A673 (cell line): ENCODE data around the gene TOB2. TPM values are rescaled to one million over a fixed set of nuclear protein-coding genes. Genes with fewer than 3 reads are reported as not detected.

Experiments used
- BruUV-seq: library from RNA; stranded (reverse); fragments of 400-500 nt; replicated peaks from 2 replicates; lab custom pipeline; 2021; lab: Mats Ljungman, UMichigan
- CTCF ChIA-PET: fragments of 300-600 bp; sonication (Branson Sonifier 250); formaldehyde crosslinking; loops from one replicate; lab custom pipeline; 2022; ENCODE audit warnings: antibody characterized with exemption; lab: Charles Lee
- POLR2A ChIA-PET: fragments of 300-600 bp; sonication (Branson Sonifier 250); formaldehyde crosslinking; loops from one replicate; lab custom pipeline; 2022; ENCODE audit warnings: antibody characterized with exemption; ENCODE audit not compliant: low non-redundant PET; lab: Charles Lee
- DNase-seq: peaks from one replicate; pipeline ENCODE4 v3.0.0-alpha.2; 2015; ENCODE audit warnings: low spot score
- H3K27ac ChIP-seq: fragments of 200-600 bp; sonication (generic); 2 replicates; pipeline ENCODE4 v1.5.1; 2016; ENCODE audit warnings: mixed run types, low read depth, mild to moderate bottlenecking, mixed read lengths, antibody characterized with exemption, low read length; ENCODE audit not compliant: poor library complexity, severe bottlenecking
- H3K27me3 ChIP-seq: fragments of 200-600 bp; sonication (generic); replicated peaks from 2 replicates; pipeline ENCODE4 v1.6.1; 2017; ENCODE audit warnings: mixed run types, low read depth, mild to moderate bottlenecking, mixed read lengths, antibody characterized with exemption, low read length; ENCODE audit not compliant: insufficient read depth, poor library complexity
- H3K36me3 ChIP-seq: fragments of 200-600 bp; sonication (generic); 2 replicates; pipeline ENCODE4 v1.6.1; 2016; ENCODE audit warnings: mixed run types, mild to moderate bottlenecking, mixed read lengths, antibody characterized with exemption, low read length; ENCODE audit not compliant: insufficient read depth, poor library complexity, severe bottlenecking
- H3K4me1 ChIP-seq: fragments of 200-600 bp; sonication (generic); 2 replicates; pipeline ENCODE4 v1.6.1; 2017; ENCODE audit warnings: mixed run types, mild to moderate bottlenecking, mixed read lengths, antibody characterized with exemption, low read length; ENCODE audit not compliant: insufficient read depth, poor library complexity, severe bottlenecking
- H3K4me3 ChIP-seq: fragments of 200-600 bp; sonication (generic); 2 replicates; pipeline ENCODE4 v1.5.1; 2016; ENCODE audit warnings: low read depth, mixed run types, mild to moderate bottlenecking, mixed read lengths, low read length; ENCODE audit not compliant: poor library complexity, severe bottlenecking
- H3K9me3 ChIP-seq: fragments of 200-600 bp; sonication (generic); 2 replicates; pipeline ENCODE4 v1.6.1; 2016; ENCODE audit warnings: mixed run types, low read depth, mild to moderate bottlenecking, mixed read lengths, antibody characterized with exemption, low read length; ENCODE audit not compliant: poor library complexity, severe bottlenecking
- EZH2 ChIP-seq: fragments of 200-600 bp; sonication (generic); IDR thresholded peaks from 2 replicates; pipeline ENCODE4 v1.6.1; 2017; ENCODE audit warnings: borderline replicate concordance, low read depth, mild to moderate bottlenecking, mixed read lengths, antibody characterized with exemption, low read length; ENCODE audit not compliant: poor library complexity, severe bottlenecking
- intact Hi-C: fragments of 100-400 bp; cut with micrococcal nuclease; formaldehyde crosslinking; loops from one replicate; pipeline ENCODE4 v1.10.0; 2022; ENCODE audit not compliant: unreplicated experiment
- total RNA-seq: library from RNA; stranded (reverse); gene quantifications from 2 replicates; pipeline ENCODE4 v1.2.3, GENCODE V29; 2021
- TF ChIP-seq, protein P1 (sequence below): fragments of 300-800, 200-600 bp; sonication (generic); conservative IDR thresholded peaks from 2 replicates; pipeline ENCODE4 v1.5.1; 2017; ENCODE audit warnings: low read depth, mild to moderate bottlenecking, antibody characterized with exemption, low read length, moderate library complexity, mixed read lengths

TOB2 gene
- total RNA-seq, 1 experiment from 2014 or later = 53.8 TPM

DNA sequence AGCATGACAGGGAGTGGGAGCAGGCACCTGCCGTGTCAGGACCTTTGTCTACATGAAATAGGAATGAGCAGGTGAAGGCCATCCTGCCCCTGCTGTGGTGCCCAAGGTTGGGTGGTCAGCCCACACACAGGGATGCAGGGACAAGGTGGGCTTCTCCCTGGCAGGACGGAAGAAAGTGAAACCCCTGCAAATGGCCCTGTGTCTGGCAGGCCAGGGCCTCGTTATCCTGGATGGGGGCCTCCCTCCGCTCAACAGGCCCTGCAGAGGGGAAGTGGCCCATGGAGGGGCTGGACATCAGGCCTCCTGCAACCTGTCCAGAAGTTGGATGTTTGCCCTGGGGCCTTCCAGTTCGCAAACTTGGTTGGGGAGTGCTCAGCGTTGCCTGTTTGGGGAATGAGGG is 14.9 kb downstream of the TOB2 start:
- H3K4me1 ChIP-seq = no peaks in the 10 kb centered on the region
- no peaks in the 10 kb centered on the region for H3K27me3 ChIP-seq
- no peak for TF ChIP-seq EZH2
- TF ChIP-seq, protein P1, sequence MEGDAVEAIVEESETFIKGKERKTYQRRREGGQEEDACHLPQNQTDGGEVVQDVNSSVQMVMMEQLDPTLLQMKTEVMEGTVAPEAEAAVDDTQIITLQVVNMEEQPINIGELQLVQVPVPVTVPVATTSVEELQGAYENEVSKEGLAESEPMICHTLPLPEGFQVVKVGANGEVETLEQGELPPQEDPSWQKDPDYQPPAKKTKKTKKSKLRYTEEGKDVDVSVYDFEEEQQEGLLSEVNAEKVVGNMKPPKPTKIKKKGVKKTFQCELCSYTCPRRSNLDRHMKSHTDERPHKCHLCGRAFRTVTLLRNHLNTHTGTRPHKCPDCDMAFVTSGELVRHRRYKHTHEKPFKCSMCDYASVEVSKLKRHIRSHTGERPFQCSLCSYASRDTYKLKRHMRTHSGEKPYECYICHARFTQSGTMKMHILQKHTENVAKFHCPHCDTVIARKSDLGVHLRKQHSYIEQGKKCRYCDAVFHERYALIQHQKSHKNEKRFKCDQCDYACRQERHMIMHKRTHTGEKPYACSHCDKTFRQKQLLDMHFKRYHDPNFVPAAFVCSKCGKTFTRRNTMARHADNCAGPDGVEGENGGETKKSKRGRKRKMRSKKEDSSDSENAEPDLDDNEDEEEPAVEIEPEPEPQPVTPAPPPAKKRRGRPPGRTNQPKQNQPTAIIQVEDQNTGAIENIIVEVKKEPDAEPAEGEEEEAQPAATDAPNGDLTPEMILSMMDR = no peak
- H3K27ac ChIP-seq = no peak overlapping the region
- DNase-seq = no peak
- CTCF ChIA-PET = no interaction called here
- peaks cover 26% of the 10 kb centered on the region for H3K36me3 ChIP-seq
- BruUV-seq = no TSS peak
- intact Hi-C loops = no loop called here
- H3K4me3 ChIP-seq = no peak overlapping the region
- POLR2A ChIA-PET = interaction anchor here (0.6 kb wide), 1 partner anchor 146 kb away, joined by 5 read pairs; no protein-coding TSS in a partner anchor
- no peaks in the 10 kb centered on the region for H3K9me3 ChIP-seq

DNA sequence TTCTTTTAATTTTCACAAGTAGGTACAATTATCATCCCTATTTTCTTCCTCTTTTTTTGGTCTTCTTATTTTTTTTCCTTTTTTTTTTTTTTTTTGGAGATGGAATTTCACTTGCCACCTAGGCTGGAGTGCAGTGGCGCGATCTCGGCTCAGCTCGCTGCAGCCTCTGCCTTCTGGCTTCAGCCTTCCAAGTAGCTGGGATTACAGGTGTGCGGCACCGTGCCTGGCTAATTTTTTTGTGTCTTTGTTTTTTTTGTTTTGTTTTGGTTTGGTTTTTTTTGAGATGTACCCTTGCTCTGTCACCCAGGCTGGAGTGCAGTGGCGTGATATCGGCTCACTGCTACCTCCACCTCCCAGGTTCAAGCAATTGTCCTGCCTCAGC is 16.7 kb downstream of the TOB2 start:
- intact Hi-C loops = no loop called here
- Histone ChIP-seq H3K27me3 (no peaks in the 10 kb centered on the region), H3K27ac (no peak overlapping the region), H3K36me3 (peaks cover 9% of the 10 kb centered on the region), H3K4me3 (no peak overlapping the region), H3K4me1 (no peaks in the 10 kb centered on the region), H3K9me3 (no peaks in the 10 kb centered on the region)
- POLR2A ChIA-PET = no interaction called here
- TF ChIP-seq EZH2 = no peak
- TF ChIP-seq, protein P1 = no peak
- CTCF ChIA-PET = no interaction called here
- DNase-seq = no peak
- BruUV-seq = no TSS peak

DNA sequence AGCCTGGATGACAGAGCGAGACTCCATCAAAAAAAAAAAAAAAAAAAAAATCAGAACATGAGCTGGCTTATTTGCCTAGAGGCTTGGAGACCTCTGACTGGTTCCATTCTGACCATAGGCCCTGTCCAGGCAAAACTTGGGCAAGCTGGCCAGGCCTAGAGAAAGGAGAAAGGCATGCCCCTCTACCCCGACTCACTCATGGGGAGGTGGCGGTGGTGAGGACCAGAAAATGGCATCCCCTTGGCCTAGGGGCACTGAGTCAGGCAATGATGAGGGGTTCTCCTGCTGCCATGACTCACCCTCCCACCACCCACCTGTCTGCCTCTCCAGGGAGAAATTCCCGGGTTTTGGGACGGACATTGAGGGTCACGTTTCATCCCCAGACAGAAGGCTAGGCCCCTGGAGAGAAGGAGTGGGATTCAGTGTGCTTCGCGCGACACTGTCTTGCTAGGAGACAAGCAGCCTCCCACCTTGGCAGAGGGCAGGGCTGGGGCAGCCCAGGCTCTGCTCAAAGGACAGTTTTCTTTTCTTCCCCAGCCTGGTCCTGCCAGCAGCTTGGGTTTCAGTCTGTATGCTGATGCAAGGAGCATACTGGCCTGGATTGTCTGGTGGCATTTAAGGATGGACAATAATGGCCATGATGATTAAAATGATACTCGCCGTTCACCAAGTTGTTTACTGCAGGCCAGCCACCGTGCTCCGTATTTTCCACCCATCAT is 17.2 kb downstream of the TOB2 start:
- no peaks in the 10 kb centered on the region for H3K27me3 ChIP-seq
- ChIA-PET POLR2A (no interaction called here), CTCF (no interaction called here)
- intact Hi-C loops = no loop called here
- H3K27ac ChIP-seq = peak overlapping the region; percentile 21
- H3K9me3 ChIP-seq = no peaks in the 10 kb centered on the region
- no TSS peak for BruUV-seq
- peaks cover 4% of the 10 kb centered on the region for H3K36me3 ChIP-seq
- no peak for DNase-seq
- no peaks in the 10 kb centered on the region for H3K4me1 ChIP-seq
- no peak overlapping the region for H3K4me3 ChIP-seq
- TF ChIP-seq, protein P1 = no peak
- TF ChIP-seq EZH2 = no peak
